ENCODE results near the gene DENND1A.

The DENND1A gene

DNA sequence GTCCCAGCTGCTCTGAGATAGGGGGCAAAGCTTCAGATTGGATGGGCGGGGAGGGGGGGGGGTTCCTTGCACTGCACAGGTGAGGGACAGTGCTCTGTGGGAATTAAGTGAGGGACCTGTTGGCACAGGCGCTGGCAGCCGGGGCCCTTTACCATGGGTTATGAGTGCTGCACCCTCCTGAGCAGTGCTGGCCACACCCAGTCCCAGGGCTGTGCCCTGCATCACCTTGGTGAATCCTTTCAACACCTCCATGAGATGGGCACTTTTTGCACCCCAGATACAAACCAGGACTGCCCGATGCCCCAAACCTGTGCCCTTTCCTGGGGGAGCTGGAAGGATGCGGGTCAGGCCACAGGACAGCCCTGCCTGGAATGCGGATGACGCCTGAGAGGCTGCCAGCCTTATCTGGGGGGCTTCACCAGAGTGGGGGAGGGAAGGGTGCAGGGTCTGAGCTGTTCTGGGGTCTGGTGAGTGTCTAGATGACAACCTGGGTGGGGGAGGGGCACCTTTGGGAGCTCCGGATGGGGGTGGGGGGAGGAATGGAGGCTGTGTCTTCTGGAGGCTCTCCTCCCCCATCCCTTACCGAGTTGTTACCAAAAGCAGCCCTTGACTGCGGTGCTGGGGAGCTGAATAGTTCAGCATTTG lies 568.7 kb downstream of the DENND1A start:
- DNase-seq: no peak

- DNase-seq: peak; percentile 29
Observed at GRCh38 chr9:123360161-123361085, 569.5 kb downstream of the DENND1A start.

DNA sequence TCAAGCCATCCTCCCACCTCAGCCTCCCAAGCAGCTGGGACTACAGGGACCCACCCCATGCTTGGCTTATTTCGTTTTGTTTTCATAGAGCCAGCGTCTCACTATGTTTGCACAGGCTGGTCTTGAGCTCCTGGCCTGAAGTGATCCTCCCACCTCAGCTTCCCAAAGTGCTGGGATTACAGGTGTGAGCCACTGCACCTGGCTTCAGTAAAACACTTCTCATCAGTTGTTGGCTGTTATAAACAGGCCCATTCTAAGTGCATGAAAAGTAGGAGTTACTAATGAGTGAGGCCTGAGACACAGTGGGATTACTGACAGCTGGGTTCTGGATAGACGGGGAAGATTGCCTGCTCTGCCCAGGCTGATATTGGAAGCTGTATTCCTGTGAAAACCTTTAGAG lies 570.4 kb downstream of the DENND1A start:
- no peak for DNase-seq

- DNase-seq: no peak
Observed at GRCh38 chr9:123359106-123359505, 570.8 kb downstream of the DENND1A start.

- DNase-seq: no peak
Observed at GRCh38 chr9:123358181-123358905, 571.6 kb downstream of the DENND1A start.

DNA sequence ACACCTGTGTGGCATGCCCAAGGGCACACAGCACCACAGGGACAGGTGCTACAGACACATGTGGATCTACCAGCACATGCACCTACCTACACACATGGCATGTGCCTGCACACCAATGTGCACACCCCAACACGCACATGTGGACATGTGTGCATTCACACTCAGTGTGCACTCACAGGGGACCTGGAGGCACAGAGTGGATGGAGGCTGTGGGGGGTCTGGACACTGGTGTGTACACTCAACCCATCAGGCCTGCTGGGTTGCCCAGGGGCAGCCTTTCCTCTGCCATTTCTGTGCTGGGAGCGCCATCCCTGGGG lies 572.2 kb downstream of the DENND1A start:
- no peak for DNase-seq

DNA sequence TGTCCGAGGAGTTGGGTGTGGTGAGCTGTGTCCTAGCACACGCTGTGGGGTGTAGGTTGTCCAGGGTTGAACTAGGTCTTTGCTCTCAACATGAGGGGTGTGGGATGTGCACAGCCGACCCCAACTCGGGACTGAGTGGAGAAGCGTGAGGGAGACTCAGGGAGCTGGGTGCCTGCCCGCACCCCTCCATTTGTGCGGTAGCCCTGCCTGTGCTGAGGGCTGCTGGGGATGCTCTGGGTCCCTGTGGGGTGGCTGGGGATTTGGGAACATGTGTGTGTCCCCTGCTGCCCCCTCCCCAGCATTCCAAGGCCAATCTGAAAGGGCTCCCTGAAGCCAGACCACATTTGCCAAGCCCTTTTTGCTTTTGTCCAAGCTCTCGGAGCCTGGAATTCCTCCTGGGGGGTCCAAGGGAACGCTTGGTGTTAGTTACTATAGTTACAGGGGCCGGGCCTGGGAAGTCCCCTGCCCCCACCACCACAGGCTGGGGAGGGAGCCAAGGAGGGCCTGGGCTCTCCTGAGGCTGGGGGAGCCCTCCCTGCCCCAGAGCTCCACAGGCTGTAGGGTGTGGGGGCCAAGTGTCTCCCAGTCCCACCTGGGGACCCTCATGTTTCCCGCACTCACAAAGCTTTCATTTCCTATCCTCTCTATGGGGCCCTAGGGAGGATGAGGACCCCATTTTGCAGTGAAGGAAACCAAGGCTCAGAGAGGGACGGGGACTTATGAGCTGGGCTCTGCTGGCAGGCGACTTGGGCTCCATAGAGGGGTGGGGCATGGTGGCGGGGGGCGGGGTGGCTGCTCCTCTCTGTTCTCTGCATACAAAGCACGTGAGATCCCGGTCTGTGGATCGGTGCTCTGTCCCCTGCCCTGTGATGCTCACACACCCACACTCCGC lies 572.8 kb downstream of the DENND1A start:
- DNase-seq: no peak

DNA sequence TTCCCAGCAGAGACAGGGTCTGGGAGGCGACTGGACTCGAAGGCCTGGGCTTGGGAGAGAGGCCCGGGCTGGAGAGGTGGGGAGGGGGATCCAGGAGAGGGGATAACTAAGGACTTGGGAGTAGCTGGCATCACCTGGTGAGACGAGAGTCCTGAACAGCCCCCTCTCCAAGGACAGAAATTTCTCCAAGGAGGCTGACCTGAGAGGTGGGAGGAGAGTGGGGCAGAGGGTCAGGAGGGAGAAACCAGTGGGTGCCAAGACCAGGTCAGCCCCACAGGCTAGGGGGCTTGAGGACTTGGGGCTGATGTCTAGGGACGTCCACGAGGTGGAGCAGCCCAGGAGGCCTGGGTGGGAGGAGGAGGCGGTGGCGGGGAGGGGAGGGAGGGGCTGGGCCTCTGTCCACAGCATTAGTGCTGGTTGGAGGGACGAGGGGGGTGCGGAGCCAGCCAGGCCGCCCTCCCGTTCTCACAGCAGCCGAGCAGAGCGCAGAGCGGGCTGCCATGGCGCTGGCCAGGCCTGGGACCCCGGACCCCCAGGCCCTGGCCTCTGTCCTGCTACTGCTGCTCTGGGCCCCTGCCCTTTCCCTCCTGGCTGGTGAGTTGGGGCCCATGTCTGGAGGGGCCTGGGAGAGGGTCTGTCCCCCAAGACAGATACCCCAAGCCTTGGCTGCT lies 574.0 kb downstream of the DENND1A start, which contains the start of gene CRB2:
CRB2 (plus strand) TSS at position 437 of the 671 bp plus-strand sequence; CDS start at position 501, 64 bp downstream.
- no peak for DNase-seq

DNA sequence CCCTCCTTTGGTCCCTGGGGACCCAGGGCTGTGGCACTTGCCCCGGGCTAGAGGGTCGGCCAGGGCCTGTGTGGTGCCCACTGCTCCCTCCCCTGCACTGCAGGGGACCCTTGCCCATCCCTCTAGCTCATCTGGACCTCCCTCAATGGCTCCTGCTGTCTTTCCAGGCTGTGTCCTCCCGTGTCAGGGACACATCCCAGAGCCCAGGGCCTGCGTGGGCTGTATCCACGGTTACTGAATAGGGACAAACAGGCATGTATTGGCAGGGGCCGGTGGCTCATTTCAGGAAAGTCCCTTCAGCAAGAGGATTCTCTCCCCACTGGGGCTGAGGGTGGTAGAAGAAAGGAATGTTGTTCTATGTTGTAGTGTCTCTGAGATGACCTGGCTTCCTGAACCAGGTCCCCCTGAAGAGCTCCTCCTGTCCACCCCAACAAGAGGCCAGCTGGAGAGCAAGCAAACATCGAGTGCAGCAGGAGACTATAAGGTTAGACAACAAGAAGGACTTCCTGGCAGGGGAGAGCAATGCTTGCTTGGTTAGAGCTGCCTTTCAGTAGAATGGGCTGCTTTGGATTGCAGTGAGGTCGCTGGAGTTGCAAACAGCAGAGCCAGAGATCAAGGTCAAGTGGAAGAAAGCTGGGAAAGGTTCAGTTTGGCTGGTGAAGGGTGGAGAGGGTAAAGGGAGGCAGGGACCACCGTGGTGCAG lies 575.0 kb downstream of the DENND1A start:
- no peak for DNase-seq

DNA sequence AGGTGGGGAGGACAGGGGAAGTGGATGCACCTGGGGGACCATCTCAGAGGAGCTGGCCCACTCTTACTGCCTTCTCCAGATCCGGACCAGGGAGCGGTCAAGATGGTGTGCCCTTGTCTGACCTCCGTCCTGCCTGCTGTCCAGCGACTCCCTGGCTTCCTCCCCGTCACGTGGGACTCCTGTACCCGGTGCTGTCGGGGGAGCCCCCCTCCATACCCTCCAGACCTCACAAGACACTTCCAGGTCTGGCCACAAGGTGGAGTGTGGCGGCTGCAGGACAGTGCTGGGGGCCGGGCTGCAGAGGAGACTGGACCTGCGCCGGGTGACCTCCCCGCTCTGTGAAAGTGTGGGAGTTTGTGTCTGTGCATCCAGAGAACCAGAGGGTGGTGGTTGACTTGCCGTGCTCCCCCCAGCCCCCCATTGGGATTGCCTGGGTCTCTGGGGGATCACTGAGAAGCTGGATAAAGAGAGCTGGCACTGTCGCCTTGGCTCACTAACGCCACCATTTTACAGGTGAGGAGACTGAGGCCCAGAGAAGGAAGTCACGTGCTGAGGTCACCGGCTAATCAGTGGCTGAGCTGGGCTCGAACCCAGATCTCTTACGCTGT lies 575.8 kb downstream of the DENND1A start:
- DNase-seq: peak; percentile 62

DNA sequence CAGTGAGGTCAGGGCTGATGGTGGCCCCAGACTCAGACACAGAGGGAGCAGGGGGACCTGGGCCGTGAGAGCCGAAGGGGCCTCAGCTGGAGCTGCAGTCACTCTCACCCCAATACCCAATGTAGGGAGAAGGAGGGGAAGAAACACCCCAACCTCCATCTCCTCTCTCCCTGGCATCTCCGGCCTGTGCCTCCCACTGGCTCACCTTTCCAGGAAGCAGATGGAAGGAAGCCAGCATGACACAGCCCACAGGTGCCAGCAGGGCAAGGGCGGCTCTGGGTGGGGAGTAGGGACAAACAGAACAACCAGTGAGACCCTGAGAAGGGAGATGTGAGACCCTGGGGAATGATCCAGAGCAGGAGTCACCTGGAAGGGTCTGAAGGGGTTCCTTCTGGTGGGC lies 576.9 kb downstream of the DENND1A start:
- no peak for DNase-seq

- no peak for DNase-seq
Observed at GRCh38 chr9:123350590-123351310, 579.2 kb downstream of the DENND1A start.

DNA sequence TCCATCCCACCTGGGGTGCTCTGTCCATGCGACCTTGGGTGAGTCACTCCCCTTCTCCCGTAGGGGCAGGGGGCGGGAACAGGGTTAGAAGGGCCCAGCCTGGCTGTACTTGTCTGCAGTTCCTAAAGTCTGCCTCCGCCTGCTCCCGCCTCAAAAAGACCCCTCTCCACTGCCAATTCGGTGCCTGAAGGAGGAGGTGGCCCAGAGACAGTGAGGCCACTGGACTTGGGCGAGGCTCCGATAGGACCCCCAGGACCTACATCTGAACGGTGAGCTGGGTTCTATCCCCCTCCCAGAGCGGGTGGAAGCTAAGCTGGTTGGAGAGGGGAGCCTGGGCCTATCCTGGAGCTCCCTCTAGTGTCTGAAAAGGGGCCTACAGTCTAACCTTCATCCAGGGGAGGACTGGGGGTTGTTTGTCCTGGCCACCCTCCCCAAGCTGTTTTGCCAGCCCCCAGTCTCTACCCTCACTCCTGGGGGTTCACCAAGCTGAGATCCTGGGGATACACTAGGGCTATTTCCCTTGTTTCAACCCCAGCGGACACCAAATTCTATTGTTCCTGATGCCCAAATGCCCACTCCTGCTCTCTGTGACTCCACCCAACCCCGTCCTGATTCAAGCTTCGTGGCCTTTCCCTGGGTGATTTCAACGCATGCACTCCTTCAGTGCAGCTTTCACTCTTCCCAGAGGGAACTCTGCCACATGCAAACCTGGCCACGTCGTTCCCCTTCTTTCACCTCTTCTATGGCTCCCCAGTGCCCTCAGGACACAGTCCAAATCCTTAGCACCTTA lies 580.0 kb downstream of the DENND1A start:
- DNase-seq: peak; percentile 50

DNA sequence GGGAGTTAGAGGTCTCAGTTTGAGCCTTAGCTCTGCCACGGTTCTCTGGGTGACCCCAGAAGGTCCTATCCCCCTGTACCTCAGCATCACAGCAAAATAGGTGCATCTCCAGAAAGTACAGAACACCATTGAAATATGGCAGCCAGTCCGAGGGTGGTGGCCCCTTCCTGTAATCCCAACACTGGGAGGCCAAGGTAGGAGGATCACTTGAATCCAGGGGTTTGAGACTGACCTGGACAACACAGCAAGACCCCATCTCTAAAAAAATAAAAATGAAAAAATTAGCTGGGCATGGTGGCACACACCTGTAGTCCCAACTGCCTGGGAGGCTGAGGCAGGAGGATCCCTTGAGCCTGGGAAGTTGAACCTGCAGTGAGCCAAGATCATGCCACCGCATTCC lies 580.9 kb downstream of the DENND1A start:
- DNase-seq: no peak

DNA sequence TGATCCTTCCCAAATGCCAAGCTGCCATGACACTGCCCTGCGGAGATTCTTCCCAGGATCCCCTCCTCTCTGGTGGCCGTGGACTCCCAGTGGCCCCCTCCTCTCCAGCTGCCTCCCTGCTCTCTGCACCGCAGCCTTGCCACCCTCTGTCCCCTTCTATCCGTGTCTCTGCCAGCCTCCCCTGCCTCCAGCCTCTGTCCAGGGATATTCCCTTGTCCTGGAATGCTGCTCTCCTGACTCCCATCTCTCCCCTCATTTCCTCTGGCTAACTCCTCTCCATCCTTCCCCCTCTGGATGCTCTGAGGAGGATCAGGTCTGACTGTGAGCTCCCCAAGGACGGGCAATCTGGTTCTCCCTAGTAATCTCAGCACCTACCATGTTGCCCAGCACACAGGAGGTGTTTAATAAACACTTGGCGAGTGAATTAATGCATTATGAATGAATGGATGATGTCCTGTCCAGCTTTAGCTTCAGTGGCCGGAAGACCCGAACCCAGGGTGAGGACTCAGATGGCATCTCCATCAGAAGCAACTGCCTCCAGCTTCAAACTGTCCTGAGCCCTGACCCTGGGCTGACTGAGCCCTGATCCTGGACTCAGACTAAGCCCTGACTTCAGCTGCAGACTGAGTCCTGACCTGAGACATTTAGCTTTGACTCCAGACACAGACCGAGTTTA lies 581.5 kb downstream of the DENND1A start:
- no peak for DNase-seq

GRCh38 chr9:123347289-123348060 lies 582.5 kb downstream of the DENND1A start:
- DNase-seq: no peak

- DNase-seq: no peak
Observed at GRCh38 chr9:123346826-123347225, 583.1 kb downstream of the DENND1A start.

DNA sequence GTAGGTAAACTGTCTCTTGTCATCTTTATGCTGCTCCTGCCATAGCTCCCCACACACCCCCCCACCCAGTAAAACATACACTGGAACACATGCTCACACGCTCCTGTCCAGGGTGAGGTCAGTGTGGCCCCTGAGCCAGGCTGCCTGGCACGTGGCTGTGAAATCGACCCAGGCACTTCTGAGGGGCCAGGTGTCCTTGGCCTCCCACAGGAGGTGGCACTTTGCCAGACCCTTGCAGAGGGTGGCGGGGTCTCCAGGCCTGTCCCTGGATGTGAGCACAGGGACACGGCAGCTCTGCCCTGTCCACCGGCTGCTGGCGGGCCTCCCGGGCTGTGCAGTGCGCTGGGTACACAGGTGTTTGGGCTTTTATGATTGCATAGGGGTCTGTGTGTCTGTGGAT lies 583.9 kb downstream of the DENND1A start:
- no peak for DNase-seq
